ENCODE data around the gene OR2C1. TPM values are rescaled to one million over a fixed set of nuclear protein-coding genes. Genes with fewer than 3 reads are reported as not detected.
A peak's percentile ranks its signal among the peaks of the same experiment; 100 is the strongest.

The OR2C1 gene
- total and polyA plus RNA-seq, 9 donors: 0.06 to 0.50 (median 0.28) TPM; not detected in 1

DNA sequence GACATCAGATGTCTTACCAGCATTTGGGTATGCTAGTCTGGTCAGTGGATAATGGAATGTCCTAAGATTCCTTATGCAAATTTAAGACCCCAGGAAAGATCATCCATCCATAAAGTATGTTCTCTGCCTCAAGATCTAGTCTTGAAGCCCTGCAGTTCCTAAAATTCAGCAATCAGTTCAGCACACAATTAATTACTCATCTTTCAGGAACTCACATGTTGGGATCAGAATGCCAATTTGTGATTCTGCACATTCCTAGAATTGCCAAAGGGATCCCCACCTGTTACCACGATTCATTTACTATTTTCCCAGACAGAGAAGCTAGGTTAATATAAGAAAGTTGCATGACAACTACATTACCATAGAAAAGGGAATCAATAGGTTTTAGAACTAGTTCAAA is 3.2 kb downstream of the OR2C1 start:
- Histone ChIP-seq H3K27ac (no peak overlapping the region), H3K9me3 (no peaks in the 10 kb centered on the region), H3K27me3 (no peaks in the 10 kb centered on the region), H3K4me1 (ENCODE audit: insufficient read depth) (no peaks in the 10 kb centered on the region), H3K36me3 (no peaks in the 10 kb centered on the region), H3K4me3 (no peak overlapping the region)
- TF ChIP-seq CTCF (IDR thresholded peaks at IDR 0.05) (no peak), EP300 (IDR thresholded peaks at IDR 0.05) (no peak), POLR2A (IDR thresholded peaks at IDR 0.05) (no peak)
- intact Hi-C loops (cut with DNase I): no loop called here
- DNase-seq: no peak
- WGBS, 3 donors: 0 to 28% (median 11%) methylated on average over 1 of the region's 1 CpG

GRCh38 chr16:3362931-3363330 is 7.2 kb downstream of the OR2C1 start:
- H3K36me3 ChIP-seq: no peaks in the 10 kb centered on the region
- no peaks in the 10 kb centered on the region for H3K9me3 ChIP-seq
- intact Hi-C loops (cut with DNase I): no loop called here
- TF ChIP-seq POLR2A (IDR thresholded peaks at IDR 0.05) (no peak), EP300 (IDR thresholded peaks at IDR 0.05) (no peak), CTCF (IDR thresholded peaks at IDR 0.05) (no peak)
- H3K4me1 ChIP-seq (ENCODE audit: insufficient read depth): no peaks in the 10 kb centered on the region
- no peak overlapping the region for H3K27ac ChIP-seq
- no peak overlapping the region for H3K4me3 ChIP-seq
- no peak for DNase-seq
- H3K27me3 ChIP-seq: no peaks in the 10 kb centered on the region

- TF ChIP-seq POLR2A (IDR thresholded peaks at IDR 0.05) (no peak), EP300 (IDR thresholded peaks at IDR 0.05) (no peak), CTCF (IDR thresholded peaks at IDR 0.05) (no peak)
- WGBS, 3 donors: 90 to 97% (median 92%) methylated on average over 7 of the region's 7 CpGs
- H3K27me3 ChIP-seq: no peaks in the 10 kb centered on the region
- no peak overlapping the region for H3K27ac ChIP-seq
- no peaks in the 10 kb centered on the region for H3K4me1 ChIP-seq (ENCODE audit: insufficient read depth)
- no peaks in the 10 kb centered on the region for H3K36me3 ChIP-seq
- intact Hi-C loops (cut with DNase I): no loop called here
- H3K4me3 ChIP-seq: no peak overlapping the region
- DNase-seq: no peak
- H3K9me3 ChIP-seq: no peaks in the 10 kb centered on the region
These were observed 8.1 kb downstream of the OR2C1 start for GRCh38 chr16:3363793-3364192.

- intact Hi-C loops (cut with DNase I): no loop called here
- H3K27me3 ChIP-seq: no peaks in the 10 kb centered on the region
- H3K4me1 ChIP-seq (ENCODE audit: insufficient read depth): no peaks in the 10 kb centered on the region
- H3K4me3 ChIP-seq: peak overlapping the region; percentile 38
- DNase-seq: peak; percentile 90 to 93 (median 90)
- 8 to 19% (median 19%) methylated on average over 42 of the region's 42 CpGs for WGBS, 3 donors
- no peaks in the 10 kb centered on the region for H3K36me3 ChIP-seq
- TF ChIP-seq EP300 (IDR thresholded peaks at IDR 0.05) (no peak), POLR2A (IDR thresholded peaks at IDR 0.05) (peak; percentile 59), CTCF (IDR thresholded peaks at IDR 0.05) (peak in 1 of 3 donors; percentile 8)
- H3K9me3 ChIP-seq: no peaks in the 10 kb centered on the region
- H3K27ac ChIP-seq: peak overlapping the region in 1 of 2 donors; percentile 91
These were observed 9.2 kb downstream of the OR2C1 start for GRCh38 chr16:3364774-3365427.
